ENCODE measurements around the gene FBXO2.

GRCh38 chr1:11695861-11696260, 41.6 kb upstream of the FBXO2 start:
- TF ChIP-seq CTCF (IDR thresholded peaks at IDR 0.05; ENCODE audit: borderline replicate concordance, extremely low read depth, low read length, poor library complexity, severe bottlenecking): no peak
- no peak for TF ChIP-seq EZH2 (IDR thresholded peaks at IDR 0.05; ENCODE audit: borderline replicate concordance, low read depth, low read length, severe bottlenecking)
